Lung (tissue), 12 donors: ENCODE data around the gene LRSAM1. TPM values are rescaled to one million over a fixed set of nuclear protein-coding genes. Genes with fewer than 3 reads are reported as not detected.

Experiments used
- ATAC-seq: fragments of 200-7000 bp; cut with Tn5 transposase; one replicate; pipeline ENCODE4 v1.9.1; 2020; ENCODE audit warnings: moderate number of reproducible peaks; ENCODE audit not compliant: insufficient read depth, low FRiP score
- DNase-seq, 3 donors: peaks; one replicate each; pipeline ENCODE4 v3.0.0-alpha.2; 2013 to 2017
- H3K27ac ChIP-seq, 2 donors: one replicate each; pipeline ENCODE4 v1.5.1; 2013; ENCODE audit warnings: mild to moderate bottlenecking in 2 of 2, moderate library complexity in 2 of 2, control low read depth in 1 of 2, inconsistent platforms in 1 of 2, low read depth in 1 of 2, low read length in 1 of 2
- H3K27me3 ChIP-seq, 3 donors: one replicate each; pipeline ENCODE4 v1.5.1; 2013; ENCODE audit warnings: low read length in 2 of 3; ENCODE audit not compliant: control insufficient read depth in 3 of 3, insufficient read depth in 3 of 3
- H3K36me3 ChIP-seq, 4 donors: one replicate each; pipeline ENCODE4 v1.5.1; 2013; ENCODE audit warnings: low read length in 4 of 4, mild to moderate bottlenecking in 1 of 4, moderate library complexity in 1 of 4; ENCODE audit not compliant: control insufficient read depth in 4 of 4, insufficient read depth in 4 of 4
- H3K4me1 ChIP-seq, 5 donors: one replicate each; pipeline ENCODE4 v1.5.1; 2013; ENCODE audit warnings: low read length in 5 of 5, mild to moderate bottlenecking in 2 of 5, moderate library complexity in 1 of 5; ENCODE audit not compliant: control insufficient read depth in 5 of 5, insufficient read depth in 5 of 5
- H3K4me3 ChIP-seq: one replicate; pipeline ENCODE4 v1.5.1; 2013; ENCODE audit warnings: mild to moderate bottlenecking, control low read depth, moderate library complexity
- H3K9ac ChIP-seq, 2 donors: one replicate each; pipeline ENCODE4 v1.5.1; 2013; ENCODE audit warnings: low read length in 2 of 2, control low read depth in 1 of 2; ENCODE audit not compliant: insufficient read depth in 1 of 2
- H3K9me3 ChIP-seq, 4 donors: one replicate each; pipeline ENCODE4 v1.5.1; 2013; ENCODE audit warnings: low read length in 3 of 4, mild to moderate bottlenecking in 1 of 4, moderate library complexity in 1 of 4; ENCODE audit not compliant: control insufficient read depth in 4 of 4, insufficient read depth in 3 of 4
- WGBS, 2 donors: extraction: QIAGEN DNeasy Blood & Tissue Kit; methylation state at CpG; one replicate each; pipeline ENCODE4 v1.1.7; 2013; 5-methylcytosine and 5-hydroxymethylcytosine counted together
- polyA plus RNA-seq, 2 donors: library from polyadenylated mRNA; stranded (reverse); fragments of 200-250 nt; gene quantifications; one replicate each; pipeline ENCODE4 v1.2.1, GENCODE V29; 2013
- total RNA-seq, 2 donors: library from RNA; depleted of rRNA in 1 of 2; stranded (reverse); fragments of >200 nt in 1 of 2; gene quantifications; one replicate each; pipeline ENCODE4 v1.2.1, GENCODE V29; 2014 to 2021
- TF ChIP-seq, protein P1 (sequence below): IDR thresholded peaks from 2 replicates; pipeline ENCODE4 v1.5.1; 2012; ENCODE audit warnings: mild to moderate bottlenecking; ENCODE audit errors: control extremely low read depth, extremely low read depth
- donor health status: control.
- donor health status: control.
- donor health status: Bipolar disorder and iron deficiency.
- donor health status: healthy.
- donor health status: DM: yes; HTN: yes; CAD: no.

The LRSAM1 gene
- total and polyA plus RNA-seq, 4 donors = 13.5 to 24.5 (median 18.0) TPM

DNA sequence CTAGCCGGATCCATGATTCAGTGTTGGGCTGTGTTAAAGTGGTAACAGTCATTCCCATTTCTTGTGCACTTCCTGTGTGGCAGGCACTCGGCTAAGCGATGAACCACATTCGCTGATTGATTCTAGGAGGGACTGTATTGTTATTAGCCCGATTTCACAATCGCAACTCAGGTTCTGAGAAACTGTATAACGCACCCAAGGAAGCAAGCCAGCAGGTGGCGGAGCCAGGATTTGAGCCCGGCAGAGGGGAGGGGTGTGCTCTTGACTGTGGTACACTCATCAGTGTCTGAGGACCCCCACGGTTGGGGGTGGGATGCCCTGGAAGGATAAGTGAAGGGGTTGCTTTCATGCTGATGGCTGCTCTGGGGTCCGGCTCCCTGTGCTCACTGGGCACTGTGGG is 34.7 kb downstream of the LRSAM1 start:
- ATAC-seq (no peak), DNase-seq (no peak)
- H3K36me3 ChIP-seq = peaks cover 0 to 38% (median 13%) of the 10 kb centered on the region in 4 donors
- H3K9me3 ChIP-seq = no peaks in the 10 kb centered on the region
- H3K9ac ChIP-seq = no peak overlapping the region
- H3K27ac ChIP-seq = no peak overlapping the region
- no peak overlapping the region for H3K4me3 ChIP-seq
- WGBS, 2 donors = 91 to 97% methylated on average over 11 of the region's 11 CpGs
- TF ChIP-seq, protein P1, sequence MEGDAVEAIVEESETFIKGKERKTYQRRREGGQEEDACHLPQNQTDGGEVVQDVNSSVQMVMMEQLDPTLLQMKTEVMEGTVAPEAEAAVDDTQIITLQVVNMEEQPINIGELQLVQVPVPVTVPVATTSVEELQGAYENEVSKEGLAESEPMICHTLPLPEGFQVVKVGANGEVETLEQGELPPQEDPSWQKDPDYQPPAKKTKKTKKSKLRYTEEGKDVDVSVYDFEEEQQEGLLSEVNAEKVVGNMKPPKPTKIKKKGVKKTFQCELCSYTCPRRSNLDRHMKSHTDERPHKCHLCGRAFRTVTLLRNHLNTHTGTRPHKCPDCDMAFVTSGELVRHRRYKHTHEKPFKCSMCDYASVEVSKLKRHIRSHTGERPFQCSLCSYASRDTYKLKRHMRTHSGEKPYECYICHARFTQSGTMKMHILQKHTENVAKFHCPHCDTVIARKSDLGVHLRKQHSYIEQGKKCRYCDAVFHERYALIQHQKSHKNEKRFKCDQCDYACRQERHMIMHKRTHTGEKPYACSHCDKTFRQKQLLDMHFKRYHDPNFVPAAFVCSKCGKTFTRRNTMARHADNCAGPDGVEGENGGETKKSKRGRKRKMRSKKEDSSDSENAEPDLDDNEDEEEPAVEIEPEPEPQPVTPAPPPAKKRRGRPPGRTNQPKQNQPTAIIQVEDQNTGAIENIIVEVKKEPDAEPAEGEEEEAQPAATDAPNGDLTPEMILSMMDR = no peak
- H3K27me3 ChIP-seq = no peaks in the 10 kb centered on the region
- H3K4me1 ChIP-seq = no peaks in the 10 kb centered on the region

DNA sequence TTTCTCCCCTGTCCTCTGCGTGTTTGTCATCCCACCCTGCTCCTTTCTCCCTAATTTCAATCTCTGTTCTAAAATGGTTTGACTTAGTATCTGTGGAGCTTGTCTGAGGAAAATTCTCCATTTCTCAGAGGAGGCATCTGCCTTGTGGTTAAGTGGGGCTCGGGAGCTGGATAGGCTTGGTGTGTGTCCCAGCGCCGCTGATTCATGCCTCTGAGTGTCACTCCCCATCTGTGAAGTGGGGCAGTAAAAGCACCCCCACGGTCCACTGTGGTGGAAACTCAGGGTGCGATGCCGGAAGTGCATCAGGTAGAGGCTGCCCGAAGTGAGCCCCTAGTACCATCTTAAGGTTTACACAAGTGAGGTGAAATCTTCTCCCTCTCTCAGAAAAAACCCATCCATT is 37.6 kb downstream of the LRSAM1 start:
- WGBS, 2 donors = 83 to 93% methylated on average over 8 of the region's 8 CpGs
- DNase-seq (no peak), ATAC-seq (no peak)
- Histone ChIP-seq H3K27ac (no peak overlapping the region), H3K4me3 (no peak overlapping the region), H3K9ac (no peak overlapping the region), H3K9me3 (no peaks in the 10 kb centered on the region), H3K4me1 (no peaks in the 10 kb centered on the region), H3K36me3 (peaks cover 6 to 55% (median 8%) of the 10 kb centered on the region in 4 donors), H3K27me3 (no peaks in the 10 kb centered on the region)
- TF ChIP-seq, protein P1 = no peak

DNA sequence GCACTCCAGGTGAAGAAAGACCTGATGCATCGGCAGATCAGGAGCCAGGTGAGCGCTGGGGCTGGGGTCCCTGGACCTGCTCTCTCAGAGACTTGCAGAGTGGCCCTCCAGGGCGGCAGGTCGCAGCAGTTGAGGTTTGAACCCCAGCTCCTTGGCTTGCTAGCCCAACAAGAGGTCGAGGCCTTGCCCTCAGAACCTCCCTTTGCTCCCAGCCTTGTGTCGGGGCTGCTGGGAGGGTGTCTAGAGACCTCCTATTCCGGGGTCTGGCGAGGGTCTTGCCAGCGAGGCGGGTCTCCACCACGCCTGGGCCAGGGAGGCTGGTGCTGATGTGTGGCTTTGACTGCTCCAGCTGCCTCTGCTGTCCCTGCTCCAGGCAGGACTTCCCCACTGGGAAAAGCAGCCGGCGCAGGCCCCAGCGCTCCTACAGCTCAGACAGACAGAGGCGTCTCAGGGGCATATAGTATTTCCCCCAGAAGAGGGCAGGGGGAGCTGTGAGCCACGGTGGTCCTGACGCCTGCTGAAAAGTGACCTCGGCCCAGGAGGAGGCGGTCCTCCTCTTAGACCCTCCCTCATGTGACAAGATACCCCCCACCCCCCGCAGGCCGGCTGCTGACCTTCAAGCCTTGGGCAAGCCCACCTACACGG is 38.3 kb downstream of the LRSAM1 start:
- TF ChIP-seq, protein P1 = no peak
- DNase-seq (peak in 2 of 3 donors; percentile 13 to 14), ATAC-seq (no peak)
- Histone ChIP-seq H3K27me3 (no peaks in the 10 kb centered on the region), H3K4me3 (no peak overlapping the region), H3K9ac (no peak overlapping the region), H3K36me3 (peaks cover 6 to 60% (median 10%) of the 10 kb centered on the region in 4 donors), H3K9me3 (no peaks in the 10 kb centered on the region), H3K4me1 (no peaks in the 10 kb centered on the region), H3K27ac (no peak overlapping the region)
- 86 to 88% methylated on average over 22 of the region's 22 CpGs for WGBS, 2 donors
